GM20431 (cell line): ENCODE measurements around the gene GLDN.

ENCODE experiments used
- in situ Hi-C: fragments of 300-500 bp; cut with MseI, MboI; formaldehyde crosslinking; loops from one replicate; pipeline ENCODE4 v1.15.0; 2020; ENCODE audit warnings: low sequenced_read_pairs; ENCODE audit not compliant: unreplicated experiment

The GLDN gene

GRCh38 chr15:51382787-51383186 is 41.3 kb downstream of the GLDN start:
- in situ Hi-C loops = loop anchor here (10.0 to 25.0 kb wide), 2 partner anchors 98 to 220 kb away; no protein-coding TSS in a partner anchor

GRCh38 chr15:51386029-51386428 is 44.6 kb downstream of the GLDN start:
- in situ Hi-C loops = loop anchor here (10.0 to 25.0 kb wide), 2 partner anchors 101 to 224 kb away; no protein-coding TSS in a partner anchor

- in situ Hi-C loops = loop anchor here (10.0 to 25.0 kb wide), 2 partner anchors 102 to 224 kb away; no protein-coding TSS in a partner anchor
These were observed 45.0 kb downstream of the GLDN start for GRCh38 chr15:51386486-51386885.

- in situ Hi-C loops = loop anchor here (10.0 to 25.0 kb wide), 2 partner anchors 102 to 225 kb away; no protein-coding TSS in a partner anchor
These were observed 45.7 kb downstream of the GLDN start for GRCh38 chr15:51386960-51387698.

GRCh38 chr15:51387699-51388041 is 46.2 kb downstream of the GLDN start:
- in situ Hi-C loops = loop anchor here (10.0 to 25.0 kb wide), 2 partner anchors 103 to 225 kb away; no protein-coding TSS in a partner anchor

- in situ Hi-C loops = loop anchor here (10.0 to 25.0 kb wide), 2 partner anchors 104 to 226 kb away; no protein-coding TSS in a partner anchor
These were observed 47.3 kb downstream of the GLDN start for GRCh38 chr15:51388726-51389125.

GRCh38 chr15:51390241-51390965 is 48.9 kb downstream of the GLDN start:
- in situ Hi-C loops = loop anchor here (25.0 kb wide), 1 partner anchor 228 kb away; no protein-coding TSS in a partner anchor

- in situ Hi-C loops = loop anchor here (25.0 kb wide), 1 partner anchor 229 kb away; no protein-coding TSS in a partner anchor
These were observed 49.5 kb downstream of the GLDN start for GRCh38 chr15:51390966-51391422.

- in situ Hi-C loops = loop anchor here (25.0 kb wide), 1 partner anchor 235 kb away; no protein-coding TSS in a partner anchor
These were observed 55.5 kb downstream of the GLDN start for GRCh38 chr15:51396921-51397320.

GRCh38 chr15:51398626-51399025 is 57.2 kb downstream of the GLDN start:
- in situ Hi-C loops = loop anchor here (25.0 kb wide), 1 partner anchor 236 kb away; no protein-coding TSS in a partner anchor

- in situ Hi-C loops = no loop called here
These were observed 59.8 kb downstream of the GLDN start for GRCh38 chr15:51401051-51401780.

GRCh38 chr15:51401872-51402517 is 60.5 kb downstream of the GLDN start:
- in situ Hi-C loops = no loop called here

- in situ Hi-C loops = no loop called here
These were observed 61.8 kb downstream of the GLDN start for GRCh38 chr15:51403072-51403878.

- in situ Hi-C loops = no loop called here
These were observed 62.7 kb downstream of the GLDN start for GRCh38 chr15:51403946-51404695.

GRCh38 chr15:51405693-51406523 is 64.5 kb downstream of the GLDN start:
- in situ Hi-C loops = no loop called here

GRCh38 chr15:51414256-51414860 is 72.9 kb downstream of the GLDN start:
- in situ Hi-C loops = no loop called here

GRCh38 chr15:51416129-51416528 is 74.7 kb downstream of the GLDN start:
- in situ Hi-C loops = no loop called here
